GM12873 (cell line): ENCODE data around the gene ZBTB11.

Source experiments
- TF ChIP-seq, protein P1 (sequence below): IDR thresholded peaks from 2 replicates; pipeline ENCODE4 v1.5.1; 2012; ENCODE audit warnings: low read depth, mild to moderate bottlenecking, moderate library complexity, low read length, control low read depth; ENCODE audit not compliant: insufficient read depth; ENCODE audit errors: missing control alignments

ZBTB11 gene

DNA sequence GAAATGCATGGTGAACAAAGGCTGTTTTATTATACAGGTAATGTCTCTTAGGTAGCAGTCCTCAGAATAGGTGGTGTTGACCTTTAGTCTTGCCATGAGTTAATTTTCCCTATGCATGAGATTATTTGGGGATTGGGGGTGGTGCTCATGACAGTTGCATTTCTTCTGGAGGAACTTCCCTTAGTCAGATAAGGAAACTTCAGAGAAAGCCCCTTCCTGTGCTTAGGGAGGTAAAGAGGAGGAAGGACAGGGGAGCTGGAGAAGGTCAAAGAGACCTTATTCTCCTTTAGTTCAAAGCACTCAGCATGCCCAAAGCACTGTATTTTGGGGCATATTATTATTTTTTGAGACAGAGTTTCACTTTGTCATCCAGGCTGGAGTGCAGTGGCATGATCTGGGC, 47.7 kb downstream of the ZBTB11 start:
- TF ChIP-seq, protein P1, sequence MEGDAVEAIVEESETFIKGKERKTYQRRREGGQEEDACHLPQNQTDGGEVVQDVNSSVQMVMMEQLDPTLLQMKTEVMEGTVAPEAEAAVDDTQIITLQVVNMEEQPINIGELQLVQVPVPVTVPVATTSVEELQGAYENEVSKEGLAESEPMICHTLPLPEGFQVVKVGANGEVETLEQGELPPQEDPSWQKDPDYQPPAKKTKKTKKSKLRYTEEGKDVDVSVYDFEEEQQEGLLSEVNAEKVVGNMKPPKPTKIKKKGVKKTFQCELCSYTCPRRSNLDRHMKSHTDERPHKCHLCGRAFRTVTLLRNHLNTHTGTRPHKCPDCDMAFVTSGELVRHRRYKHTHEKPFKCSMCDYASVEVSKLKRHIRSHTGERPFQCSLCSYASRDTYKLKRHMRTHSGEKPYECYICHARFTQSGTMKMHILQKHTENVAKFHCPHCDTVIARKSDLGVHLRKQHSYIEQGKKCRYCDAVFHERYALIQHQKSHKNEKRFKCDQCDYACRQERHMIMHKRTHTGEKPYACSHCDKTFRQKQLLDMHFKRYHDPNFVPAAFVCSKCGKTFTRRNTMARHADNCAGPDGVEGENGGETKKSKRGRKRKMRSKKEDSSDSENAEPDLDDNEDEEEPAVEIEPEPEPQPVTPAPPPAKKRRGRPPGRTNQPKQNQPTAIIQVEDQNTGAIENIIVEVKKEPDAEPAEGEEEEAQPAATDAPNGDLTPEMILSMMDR: no peak

DNA sequence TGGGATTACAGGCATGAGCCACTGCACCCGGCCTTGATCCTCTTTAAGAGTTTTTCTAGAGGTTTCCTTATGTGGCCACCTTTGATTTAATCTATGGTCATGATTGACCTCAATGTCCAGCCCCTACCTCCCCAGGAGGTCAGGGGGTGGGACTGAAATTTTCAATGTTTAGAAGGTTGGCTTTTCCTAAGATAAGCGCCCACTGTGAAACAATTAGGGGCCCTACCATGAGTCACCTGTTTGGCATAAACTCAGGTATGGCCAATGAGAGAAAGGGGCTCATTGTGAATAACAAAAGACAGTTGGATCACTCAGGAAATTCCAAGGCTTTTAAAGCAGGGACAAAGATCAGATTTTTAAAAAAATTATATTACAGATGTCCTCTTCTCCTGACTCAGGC, 51.1 kb downstream of the ZBTB11 start:
- TF ChIP-seq, protein P1: no peak

DNA sequence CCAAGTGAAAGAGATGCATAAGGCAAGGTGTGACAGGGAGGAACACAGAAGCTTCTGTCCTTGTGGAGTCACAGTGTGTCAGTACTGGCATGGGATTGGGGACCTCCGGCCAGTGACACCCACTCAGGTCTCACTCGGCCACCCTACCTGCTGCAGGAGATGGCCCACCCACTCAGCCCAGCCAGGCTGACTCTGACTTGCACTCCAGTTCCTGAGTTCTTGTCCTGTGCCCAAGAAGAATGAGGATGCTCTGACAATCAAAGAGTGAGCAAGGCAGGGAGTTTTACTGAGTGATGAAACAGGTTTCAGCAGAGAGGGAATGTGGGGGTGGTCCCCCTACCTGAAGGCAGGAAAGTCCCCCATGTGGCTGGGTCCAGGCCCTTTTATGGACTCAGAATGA, 52.1 kb downstream of the ZBTB11 start:
- TF ChIP-seq, protein P1: no peak

DNA sequence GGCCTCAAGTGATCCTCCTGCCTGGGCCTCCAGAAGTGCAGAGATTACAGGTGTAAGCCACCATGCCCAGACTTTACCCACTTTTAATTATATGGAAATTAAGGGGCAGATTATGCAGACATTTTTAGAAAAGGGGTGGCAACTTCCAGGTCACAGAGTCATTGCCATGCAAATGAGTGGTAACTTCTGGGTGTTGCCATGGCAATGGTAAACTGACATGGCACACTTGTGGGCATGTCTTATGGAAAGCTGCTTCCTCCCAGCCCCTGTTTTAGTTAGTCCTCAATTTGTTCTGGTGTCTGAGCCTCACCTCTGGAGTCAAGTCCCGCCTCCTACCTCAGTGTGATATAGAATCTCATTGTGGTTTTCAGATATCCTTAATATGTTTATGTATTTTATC, 53.3 kb downstream of the ZBTB11 start:
- TF ChIP-seq, protein P1: no peak

DNA sequence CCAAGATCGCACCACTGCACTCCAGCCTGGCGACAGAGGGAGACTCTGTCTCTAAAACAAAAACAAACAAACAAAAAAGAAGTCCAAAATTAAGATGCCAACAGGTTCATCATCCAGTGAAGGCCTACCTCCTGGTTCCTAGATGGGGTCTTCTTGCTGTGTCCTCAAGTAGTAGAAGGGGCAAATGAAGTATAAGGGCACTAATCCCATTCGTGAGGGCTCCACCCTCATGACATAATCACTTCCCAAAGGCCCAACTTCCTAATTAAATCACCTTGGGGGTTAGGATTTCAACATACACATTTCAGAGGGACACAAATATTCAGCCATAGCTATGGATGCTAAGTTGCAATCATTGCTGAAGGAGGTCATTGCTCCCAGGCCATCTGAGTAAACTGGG, 57.2 kb downstream of the ZBTB11 start:
- TF ChIP-seq, protein P1: no peak

- TF ChIP-seq, protein P1: no peak
Measured at GRCh38 chr3:101618726-101619125, 58.2 kb downstream of the ZBTB11 start.

GRCh38 chr3:101617478-101617877, 59.5 kb downstream of the ZBTB11 start:
- TF ChIP-seq, protein P1: no peak
